H7 (cell line): Measurements from ENCODE around the gene ZNF512. TPM values are rescaled to one million over a fixed set of nuclear protein-coding genes. Genes with fewer than 3 reads are reported as not detected.
"Not testable (repeated sequence)": the region's sequence is repeated elsewhere in the genome, so short reads cannot be mapped to it uniquely, and the experiment has no call there.

Experiments used
- DNase-seq: peaks from one replicate; pipeline ENCODE4 v3.0.0; 2012
- H3K27me3 ChIP-seq: 2 replicates; pipeline ENCODE4 v1.6.0; 2011; ENCODE audit warnings: mild to moderate bottlenecking, low read length; ENCODE audit not compliant: control insufficient read depth, insufficient read depth
- H3K36me3 ChIP-seq: replicated peaks from 2 replicates; pipeline ENCODE4 v1.5.1; 2011; ENCODE audit warnings: low read length; ENCODE audit not compliant: control insufficient read depth, insufficient read depth
- H3K4me3 ChIP-seq: 2 replicates; pipeline ENCODE4 v1.5.1; 2011; ENCODE audit warnings: low read depth, mild to moderate bottlenecking, control low read depth, low read length, moderate library complexity; ENCODE audit not compliant: insufficient read depth
- total RNA-seq: library from RNA; depleted of rRNA; stranded (reverse); fragments of >200 nt; shearing (Covaris generic); gene quantifications from 2 replicates; pipeline ENCODE4 v1.2.3, GENCODE V29; 2014

Gene ZNF512
- total RNA-seq, 1 experiment from 2014 or later: 33.4 TPM

DNA sequence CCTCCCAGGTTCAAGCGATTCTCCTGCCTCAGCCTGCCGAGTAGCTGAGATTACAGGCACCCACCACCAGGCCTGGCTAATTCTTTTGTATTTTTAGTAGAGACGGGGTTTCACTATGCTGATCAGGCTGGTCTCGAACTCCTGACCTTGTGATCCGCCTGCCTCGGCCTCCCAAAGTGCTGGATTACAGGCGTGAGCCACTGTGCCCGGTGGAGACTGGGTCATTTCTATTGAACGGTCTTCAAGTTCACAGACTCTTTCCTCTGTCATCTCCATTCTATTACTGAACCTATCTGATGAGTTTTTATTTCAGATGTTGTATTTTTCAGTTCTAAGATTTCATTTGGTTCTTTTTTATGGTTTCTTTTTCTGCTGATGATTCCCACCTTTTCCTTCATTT lies 12.6 kb downstream of the ZNF512 start:
- not testable (repeated sequence) for H3K36me3 ChIP-seq, DNase-seq, H3K4me3 ChIP-seq, H3K27me3 ChIP-seq

DNA sequence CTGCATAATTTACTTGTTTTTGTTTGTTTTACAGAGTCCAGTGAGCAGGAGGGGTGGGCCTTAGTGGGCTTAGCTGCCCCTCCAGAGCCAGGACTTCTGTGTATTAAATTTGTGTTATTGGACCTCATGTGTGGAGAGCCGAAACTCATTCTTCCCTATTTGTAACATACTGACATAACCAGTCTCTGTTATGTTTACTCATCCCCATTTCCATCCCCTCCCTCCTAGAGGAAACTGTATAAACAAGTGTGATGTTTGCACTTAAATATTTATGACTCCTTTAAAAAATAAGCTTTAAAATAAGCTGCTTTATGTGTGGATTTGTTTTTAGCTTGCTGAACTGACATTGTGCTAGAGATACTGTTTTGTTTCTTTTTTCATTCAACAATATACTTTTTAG lies 13.8 kb downstream of the ZNF512 start:
- no peaks in the 10 kb centered on the region for H3K27me3 ChIP-seq
- H3K4me3 ChIP-seq: no peak overlapping the region
- 0 out of 2 replicates have a peak, but pooled peaks cover 2% of the 10 kb centered on the region for H3K36me3 ChIP-seq
- no peak for DNase-seq

DNA sequence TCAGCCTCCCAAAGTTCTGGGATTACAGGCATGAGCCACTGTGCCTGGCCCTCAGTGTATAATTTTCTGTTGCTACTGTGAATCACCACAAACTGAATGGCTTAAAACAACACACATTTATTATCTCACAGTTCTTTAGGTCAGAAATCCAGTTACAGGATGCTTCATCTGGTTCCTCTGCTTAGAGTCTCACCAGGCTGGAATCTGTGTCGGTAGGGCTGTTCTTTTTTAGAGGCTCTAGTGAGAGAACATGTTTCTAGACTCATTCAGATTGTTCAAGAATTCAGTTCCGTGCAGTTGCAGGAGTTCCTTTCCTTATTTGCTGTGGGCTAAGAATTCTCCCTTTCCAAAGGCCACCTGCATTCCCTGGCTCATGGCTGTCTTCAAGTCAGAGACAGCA lies 23.8 kb downstream of the ZNF512 start:
- Histone ChIP-seq H3K4me3 (no peak overlapping the region), H3K27me3 (no peaks in the 10 kb centered on the region), H3K36me3 (peaks cover 13% of the 10 kb centered on the region)
- DNase-seq: no peak

DNA sequence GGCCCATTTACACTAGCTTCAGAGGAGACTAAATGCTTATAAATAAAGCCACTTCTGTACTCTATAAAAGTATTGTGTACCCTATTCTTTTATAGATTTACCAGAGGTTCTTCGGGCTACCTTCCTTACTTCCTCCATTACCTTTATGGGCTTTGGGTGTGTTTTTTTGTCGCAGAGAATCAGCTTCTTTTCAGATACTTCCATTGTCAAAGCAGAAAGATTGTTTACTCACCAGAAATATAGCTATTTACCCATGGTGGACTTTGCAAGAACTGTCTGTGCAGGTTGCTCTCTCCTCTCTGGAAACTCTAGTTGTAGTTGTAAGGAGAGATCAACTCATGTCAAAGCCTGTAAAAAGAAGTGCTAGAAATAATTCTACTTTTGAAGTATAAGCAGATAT lies 31.1 kb downstream of the ZNF512 start:
- no peak for DNase-seq
- Histone ChIP-seq H3K27me3 (no peaks in the 10 kb centered on the region), H3K36me3 (peaks cover 5% of the 10 kb centered on the region), H3K4me3 (no peak overlapping the region)

DNA sequence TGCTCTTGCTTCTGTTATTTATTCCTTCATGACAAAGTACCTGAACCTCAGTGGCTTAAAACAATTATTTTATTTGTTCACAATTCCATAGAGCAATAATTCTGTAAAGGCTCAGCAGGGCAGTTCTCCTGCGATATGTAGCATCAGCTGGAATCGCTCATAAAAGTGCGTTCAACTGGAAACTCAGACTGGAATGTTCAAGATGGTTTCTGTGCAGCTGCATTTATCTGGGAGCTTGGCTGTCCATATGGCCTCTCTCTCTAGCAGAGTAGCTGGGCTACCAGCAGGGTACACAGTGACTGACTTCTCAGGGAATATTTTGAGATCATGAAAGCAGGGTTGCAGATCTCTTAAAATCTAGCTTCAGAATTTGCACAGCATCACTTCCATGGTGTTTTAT lies 32.5 kb downstream of the ZNF512 start:
- Histone ChIP-seq H3K27me3 (no peaks in the 10 kb centered on the region), H3K4me3 (no peak overlapping the region), H3K36me3 (peaks cover 5% of the 10 kb centered on the region)
- DNase-seq: no peak

DNA sequence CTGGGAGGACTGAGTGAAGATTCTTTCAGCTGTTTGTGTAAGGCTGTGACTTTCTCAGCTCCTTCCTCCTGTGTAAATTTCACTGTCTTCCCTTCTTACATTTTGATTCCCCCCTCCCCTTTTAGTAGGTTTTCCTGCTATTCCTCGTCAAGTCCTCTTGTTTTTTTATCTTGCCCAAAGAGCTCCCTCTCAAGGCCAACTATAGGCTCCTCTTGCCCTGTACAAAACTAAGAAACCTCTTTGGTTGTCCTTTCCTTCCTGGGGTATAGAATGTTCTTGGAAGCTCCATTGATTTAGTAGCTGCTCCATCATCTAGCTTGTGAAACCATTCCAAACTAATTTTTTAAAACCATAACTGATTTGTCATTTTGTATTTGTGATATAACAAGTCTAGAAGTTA lies 38.7 kb downstream of the ZNF512 start:
- peaks cover 3% of the 10 kb centered on the region for H3K36me3 ChIP-seq
- no peak overlapping the region for H3K4me3 ChIP-seq
- H3K27me3 ChIP-seq: no peaks in the 10 kb centered on the region
- peak; percentile 22 for DNase-seq

DNA sequence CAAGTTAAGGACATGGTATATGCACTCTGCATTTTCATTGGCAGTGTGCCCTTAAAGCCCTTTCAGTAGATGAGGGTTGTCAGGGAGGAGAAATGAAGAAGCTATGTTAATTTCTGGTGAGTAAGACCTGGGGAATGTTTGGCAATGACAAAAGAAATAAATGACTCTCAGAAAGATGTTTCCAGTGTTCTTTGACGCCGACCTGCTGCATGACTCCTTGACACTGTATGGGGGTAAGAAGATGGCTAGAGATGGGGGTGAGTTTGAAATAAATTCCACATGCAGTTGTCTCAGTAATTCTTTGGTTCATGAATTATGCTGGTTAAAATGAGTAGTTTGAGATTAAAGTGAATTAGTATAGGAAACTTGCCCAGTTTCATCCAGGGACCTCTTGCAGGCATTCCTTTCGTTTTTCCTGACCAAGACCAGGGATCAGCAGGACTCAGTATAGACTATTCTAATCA lies 40.1 kb downstream of the ZNF512 start:
- Histone ChIP-seq H3K4me3 (no peak overlapping the region), H3K36me3 (no peaks in the 10 kb centered on the region; the same call in 1 of the 2 replicates), H3K27me3 (no peaks in the 10 kb centered on the region)
- DNase-seq: peak; percentile 25

DNA sequence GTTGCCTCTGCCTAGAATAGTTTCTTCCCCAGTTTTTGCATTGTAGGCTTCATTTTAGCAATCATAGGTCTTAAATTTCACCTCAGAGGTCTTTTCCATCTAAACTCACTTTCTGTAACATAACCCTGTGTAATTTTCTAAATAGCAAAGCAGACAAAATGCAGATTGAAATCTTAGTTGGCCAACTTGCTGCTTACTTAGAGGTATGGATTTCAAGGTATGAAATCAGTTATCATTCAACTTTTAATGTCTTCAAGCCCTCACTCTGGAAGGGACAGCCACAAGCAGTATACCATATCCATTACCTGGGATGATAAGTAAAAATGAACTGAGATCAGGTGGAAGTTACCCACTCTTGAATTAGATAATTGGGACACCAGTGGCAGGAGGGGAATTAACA lies 42.1 kb downstream of the ZNF512 start:
- no peaks in the 10 kb centered on the region; the same call in 1 of the 2 replicates for H3K36me3 ChIP-seq
- no peaks in the 10 kb centered on the region for H3K27me3 ChIP-seq
- H3K4me3 ChIP-seq: no peak overlapping the region
- DNase-seq: no peak

DNA sequence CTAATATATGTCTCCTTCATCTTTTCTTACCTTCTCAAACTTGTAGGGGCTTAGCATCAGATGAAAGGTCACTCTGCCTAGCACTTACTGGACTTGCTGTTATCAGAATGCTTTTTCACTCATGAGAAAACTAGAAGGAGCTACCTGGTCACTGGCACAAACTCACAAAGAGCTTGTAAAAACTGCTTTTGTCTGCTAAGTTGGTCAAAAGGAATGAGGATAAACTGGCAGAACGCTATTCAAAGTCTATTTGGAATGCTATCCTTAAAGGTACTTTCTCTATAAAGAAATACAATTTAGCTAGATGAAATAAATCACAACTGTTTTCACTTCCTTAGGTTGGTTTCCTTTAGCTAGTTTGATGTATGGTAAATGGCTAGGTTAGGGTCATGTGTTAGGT lies 43.5 kb downstream of the ZNF512 start:
- DNase-seq, H3K36me3 ChIP-seq, H3K27me3 ChIP-seq, H3K4me3 ChIP-seq: not testable (repeated sequence)

DNA sequence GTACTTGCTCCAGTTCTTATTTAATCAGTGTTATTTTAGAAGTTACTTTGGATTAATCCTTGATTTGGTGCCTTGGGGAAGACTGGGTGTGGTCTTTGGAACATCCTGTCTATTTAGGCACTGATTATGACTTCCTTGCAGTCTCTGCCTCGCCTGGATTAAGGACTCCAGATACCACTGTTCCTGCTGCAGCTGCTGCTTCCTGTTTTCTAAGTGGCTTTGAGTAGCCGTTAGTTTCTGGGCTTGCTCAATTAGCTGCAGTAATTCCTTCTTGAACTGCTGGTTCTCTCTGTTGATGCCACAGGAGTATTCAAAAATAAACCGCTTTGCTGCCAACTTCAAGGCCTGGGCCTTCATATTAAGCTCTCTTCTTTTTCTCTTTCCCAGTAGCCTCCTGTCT lies 44.1 kb downstream of the ZNF512 start:
- H3K27me3 ChIP-seq, H3K4me3 ChIP-seq, H3K36me3 ChIP-seq, DNase-seq: not testable (repeated sequence)

DNA sequence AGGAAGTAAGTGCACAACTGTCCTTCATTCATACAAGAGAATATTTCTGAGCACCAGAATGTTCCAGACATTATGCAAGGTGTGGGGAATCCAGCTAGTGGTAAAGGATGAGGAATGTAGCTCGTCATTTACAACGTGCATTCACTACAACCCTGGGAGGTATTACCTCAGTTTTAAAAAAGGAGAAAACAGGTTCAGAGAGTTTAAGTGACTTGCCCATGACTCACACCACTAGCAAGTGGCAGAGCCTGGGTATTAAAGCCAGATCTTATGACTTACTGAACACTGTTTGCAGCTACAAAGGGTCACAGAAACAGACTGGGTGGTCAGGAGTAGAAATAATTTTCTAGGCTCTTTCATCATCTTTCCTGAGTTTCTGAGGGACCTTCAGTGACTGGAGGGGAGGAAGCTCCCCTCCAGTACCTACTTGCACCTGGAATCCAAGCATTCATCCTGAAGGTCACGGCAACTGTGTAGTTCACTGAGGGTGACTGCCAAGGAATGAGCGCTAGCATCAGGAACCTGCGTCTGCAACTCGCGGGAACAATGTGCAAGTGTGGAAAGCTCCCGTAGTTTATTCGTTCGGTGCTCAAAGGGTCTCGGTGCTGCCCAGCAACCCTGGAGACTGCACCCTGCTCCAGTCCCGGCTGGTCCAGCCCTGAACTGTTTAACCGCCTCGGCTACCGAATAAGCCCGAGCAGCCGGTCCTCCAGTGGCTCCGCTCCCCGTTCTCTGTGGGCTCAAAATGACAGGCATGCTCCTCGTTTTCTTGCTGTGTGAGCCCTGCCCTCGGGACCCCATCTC lies 45.3 kb downstream of the ZNF512 start:
- peaks cover 9% of the 10 kb centered on the region for H3K36me3 ChIP-seq
- peak; percentile 11 for DNase-seq

DNA sequence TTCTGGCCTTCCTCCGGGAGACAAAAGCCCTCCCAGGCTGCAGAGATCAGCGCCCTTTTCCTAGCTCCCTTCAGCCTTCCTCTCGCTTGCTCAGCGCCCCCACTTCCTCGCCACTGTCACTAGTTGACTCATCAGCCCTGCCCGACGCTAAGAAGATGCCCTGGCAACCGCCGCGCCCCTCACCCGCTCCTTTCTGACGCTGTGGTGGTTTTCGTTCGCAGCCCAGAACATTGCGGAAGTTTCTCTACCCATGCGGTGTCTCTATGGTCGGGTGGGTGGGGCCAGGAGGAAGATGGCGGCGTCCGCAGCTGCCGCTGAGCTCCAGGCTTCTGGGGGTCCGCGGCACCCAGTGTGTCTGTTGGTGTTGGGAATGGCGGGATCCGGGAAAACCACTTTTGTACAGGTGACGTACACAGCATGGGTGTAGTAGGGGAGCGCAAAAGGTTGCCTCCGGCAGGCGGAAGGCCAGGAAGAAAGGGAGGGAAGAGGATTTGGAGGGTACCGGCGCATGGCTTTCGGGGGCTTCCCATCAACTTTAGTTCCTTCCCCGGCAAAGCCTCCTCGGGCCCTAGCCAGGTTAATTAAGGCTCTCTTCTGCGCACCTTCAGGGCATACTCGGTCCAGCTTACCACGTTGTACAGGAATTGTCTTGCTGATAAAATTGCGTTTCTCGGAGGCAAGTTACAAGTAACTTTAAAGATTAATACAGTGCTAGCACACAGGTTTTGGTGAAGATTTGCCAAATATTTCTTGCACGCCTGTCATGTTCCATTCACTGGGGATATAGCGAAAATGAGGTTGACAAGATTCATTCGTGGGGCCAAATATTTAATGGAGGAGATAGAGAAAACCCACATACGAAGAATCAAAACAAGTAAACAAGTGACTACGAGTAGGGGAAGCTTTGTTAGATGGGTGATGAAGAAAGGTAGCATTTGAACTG lies 46.2 kb downstream of the ZNF512 start, which contains the start of the genes CCDC121 and GPN1:
TSS of gene CCDC121 (minus strand) at position 246 of the 943 bp plus-strand sequence. CDS start 1,213 bp downstream, outside the sequence.
TSS of gene GPN1 (plus strand) at position 284 of the 943 bp plus-strand sequence. CDS start at position 293, 9 bp downstream.
- Histone ChIP-seq H3K4me3 (peak within 1 kb of the TSS; percentile 77), H3K27me3 (no peaks in the 10 kb centered on the region), H3K36me3 (peaks cover 9% of the 10 kb centered on the region)
- peak; percentile 87 for DNase-seq

More for the DNA sequence above, 45.3 kb downstream of the ZNF512 start:
- Histone ChIP-seq H3K4me3 (peak overlapping the region; percentile 77), H3K27me3 (no peaks in the 10 kb centered on the region)

DNA sequence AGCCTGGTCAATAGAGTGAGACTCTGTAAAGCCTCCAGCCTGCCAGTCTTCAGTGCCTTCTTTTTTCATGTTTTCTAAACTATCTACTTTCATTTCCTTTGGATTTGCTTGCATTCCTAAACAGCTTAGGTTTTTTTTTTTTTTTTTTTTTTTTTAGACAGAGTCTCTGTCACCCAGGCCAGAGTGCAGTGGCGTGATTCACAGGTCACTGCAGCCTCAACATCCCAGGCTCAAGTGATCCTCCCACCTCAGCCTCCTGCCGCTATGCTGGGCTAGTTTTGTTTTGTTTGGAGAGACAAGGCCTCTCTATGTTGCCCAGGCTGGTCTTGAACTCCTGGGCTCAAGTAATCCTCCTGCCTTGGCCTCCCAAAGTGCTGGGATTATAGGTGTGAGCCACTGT lies 47.4 kb downstream of the ZNF512 start:
- H3K36me3 ChIP-seq: peaks cover 14% of the 10 kb centered on the region
- not testable (repeated sequence) for DNase-seq, H3K27me3 ChIP-seq, H3K4me3 ChIP-seq

DNA sequence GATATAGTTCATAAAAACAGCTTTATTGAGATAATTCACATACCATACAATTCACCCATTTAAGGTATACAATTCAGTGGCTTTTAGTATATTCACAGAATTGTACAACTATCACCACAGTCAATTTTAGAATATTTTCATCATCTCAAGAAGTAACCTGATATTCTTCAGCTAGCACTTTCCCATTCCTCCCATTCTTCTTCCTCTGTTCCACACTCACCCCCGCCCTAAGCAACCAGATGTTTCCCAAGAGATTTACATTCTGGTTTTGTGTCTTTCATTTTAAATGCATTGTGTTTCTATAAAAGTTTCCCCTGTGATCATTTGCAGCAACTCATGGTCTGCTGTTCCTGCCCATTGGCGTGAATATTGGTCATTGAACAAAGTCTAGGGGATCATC lies 51.4 kb downstream of the ZNF512 start:
- Histone ChIP-seq H3K27me3 (no peaks in the 10 kb centered on the region), H3K36me3 (peaks cover 27% of the 10 kb centered on the region), H3K4me3 (no peak overlapping the region)
- no peak for DNase-seq
